BE2C (cell line): ENCODE data around the gene SH3RF3.

Experiments
- DNase-seq: peaks from one replicate; pipeline ENCODE4 v3.0.0-alpha.2; 2020
- H3K27me3 ChIP-seq: fragments of 250-450 bp; sonication (Bioruptor Pico); 2 replicates; pipeline ENCODE4 v1.5.1; 2020; ENCODE audit warnings: mild to moderate bottlenecking
- H3K36me3 ChIP-seq: fragments of 250-450 bp; sonication (Bioruptor Pico); 2 replicates; pipeline ENCODE4 v1.5.1; 2020; ENCODE audit warnings: mild to moderate bottlenecking
- H3K4me1 ChIP-seq: fragments of 250-450 bp; sonication (Bioruptor Pico); 2 replicates; pipeline ENCODE4 v1.5.1; 2020
- H3K4me3 ChIP-seq: 2 replicates; pipeline ENCODE4 v1.5.1; 2011; ENCODE audit warnings: low read depth, low read length
- H3K9me3 ChIP-seq: fragments of 250-450 bp; sonication (Bioruptor Pico); 2 replicates; pipeline ENCODE4 v1.5.1; 2020
- CTCF ChIP-seq: IDR thresholded peaks from 2 replicates; pipeline ENCODE4 v1.5.1; 2012; ENCODE audit warnings: mild to moderate bottlenecking, low read depth, low read length

The SH3RF3 gene

GRCh38 chr2:109297566-109298490 is 168.8 kb downstream of the SH3RF3 start:
- H3K4me1 ChIP-seq, result no peaks in the 10 kb centered on the region
- no peaks in the 10 kb centered on the region for H3K27me3 ChIP-seq
- no peak for DNase-seq
- no peak overlapping the region for H3K4me3 ChIP-seq
- H3K36me3 ChIP-seq, result no peaks in the 10 kb centered on the region
- no peak for TF ChIP-seq CTCF
- no peaks in the 10 kb centered on the region for H3K9me3 ChIP-seq

GRCh38 chr2:109298851-109299250 is 169.8 kb downstream of the SH3RF3 start:
- no peak for DNase-seq
- no peaks in the 10 kb centered on the region for H3K27me3 ChIP-seq
- no peaks in the 10 kb centered on the region for H3K4me1 ChIP-seq
- H3K4me3 ChIP-seq, result no peak overlapping the region
- no peaks in the 10 kb centered on the region for H3K36me3 ChIP-seq
- no peak for TF ChIP-seq CTCF
- no peaks in the 10 kb centered on the region for H3K9me3 ChIP-seq

GRCh38 chr2:109299536-109299935 is 170.5 kb downstream of the SH3RF3 start:
- TF ChIP-seq CTCF, result no peak
- H3K9me3 ChIP-seq, result no peaks in the 10 kb centered on the region

GRCh38 chr2:109300582-109300981 is 171.6 kb downstream of the SH3RF3 start:
- DNase-seq, result no peak

More at GRCh38 chr2:109299536-109299935, 170.5 kb downstream of the SH3RF3 start:
- Histone ChIP-seq H3K4me1 (no peaks in the 10 kb centered on the region), H3K36me3 (no peaks in the 10 kb centered on the region), H3K27me3 (no peaks in the 10 kb centered on the region), H3K4me3 (no peak overlapping the region)
- DNase-seq, result no peak

GRCh38 chr2:109301746-109302145 is 172.7 kb downstream of the SH3RF3 start:
- no peak overlapping the region for H3K4me3 ChIP-seq
- TF ChIP-seq CTCF, result no peak
- no peaks in the 10 kb centered on the region for H3K27me3 ChIP-seq
- H3K36me3 ChIP-seq, result no peaks in the 10 kb centered on the region
- no peaks in the 10 kb centered on the region for H3K9me3 ChIP-seq
- no peaks in the 10 kb centered on the region for H3K4me1 ChIP-seq
- DNase-seq, result no peak

More at GRCh38 chr2:109300582-109300981, 171.6 kb downstream of the SH3RF3 start:
- H3K9me3 ChIP-seq, result no peaks in the 10 kb centered on the region
- no peak overlapping the region for H3K4me3 ChIP-seq
- H3K36me3 ChIP-seq, result no peaks in the 10 kb centered on the region
- H3K27me3 ChIP-seq, result no peaks in the 10 kb centered on the region
- no peaks in the 10 kb centered on the region for H3K4me1 ChIP-seq
- no peak for TF ChIP-seq CTCF

GRCh38 chr2:109302319-109302718 is 173.3 kb downstream of the SH3RF3 start:
- no peak for TF ChIP-seq CTCF
- DNase-seq, result no peak
- Histone ChIP-seq H3K9me3 (no peaks in the 10 kb centered on the region), H3K27me3 (no peaks in the 10 kb centered on the region), H3K4me1 (no peaks in the 10 kb centered on the region), H3K36me3 (no peaks in the 10 kb centered on the region), H3K4me3 (no peak overlapping the region)
